Measurements from ENCODE around the gene ESR1.

The ESR1 gene

DNA sequence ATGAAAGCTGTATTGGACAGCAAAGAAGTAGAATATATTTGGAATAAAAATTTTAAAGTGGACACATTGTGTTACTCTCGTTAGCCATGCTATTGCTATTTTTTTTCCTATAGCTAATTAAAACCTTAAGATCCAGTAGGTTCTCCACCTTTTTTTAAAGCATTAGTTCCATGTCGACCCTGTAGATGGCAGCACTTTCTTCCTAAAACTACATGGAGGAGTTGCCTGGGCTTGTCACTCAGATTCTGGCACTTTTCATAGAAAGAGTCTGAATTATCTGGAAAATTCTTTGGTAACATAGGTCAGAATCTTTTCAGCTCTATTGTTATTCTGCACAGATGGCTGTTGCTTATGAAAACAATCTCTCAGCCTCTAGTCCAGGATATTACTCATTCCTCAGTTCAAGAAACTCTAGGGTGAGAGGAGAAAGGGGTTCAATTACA, 42.0 kb upstream of the ESR1 start:
- no peak overlapping the region for H3K4me2 ChIP-seq (ENCODE audit: low read length)

DNA sequence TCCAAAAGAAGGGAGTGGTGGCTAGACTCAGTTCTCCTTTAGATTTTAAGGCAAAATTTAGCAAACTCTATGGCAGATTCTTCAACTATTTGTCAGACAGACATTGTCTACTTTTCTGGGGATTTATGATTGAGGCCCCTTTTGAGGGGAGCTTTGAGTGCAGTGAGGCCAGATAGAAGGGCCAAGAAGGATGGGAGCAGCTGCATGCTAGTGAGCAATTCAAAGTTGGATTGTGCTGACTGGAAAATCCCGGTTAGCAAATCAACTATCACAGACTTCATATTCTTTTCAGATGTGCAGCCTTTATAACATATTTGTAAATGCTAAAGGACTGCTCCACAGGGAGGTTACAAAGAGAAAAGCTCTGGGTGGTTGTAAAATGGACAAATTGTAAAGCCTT, 35.0 kb upstream of the ESR1 start:
- Histone ChIP-seq H3K79me2 (ENCODE audit: control insufficient read depth, low read length) (no peaks in the 10 kb centered on the region), H3K9me3 (ENCODE audit: control insufficient read depth, insufficient read depth, low read length) (no peaks in the 10 kb centered on the region), H3K9me2 (replicated peaks; ENCODE audit: control insufficient read depth, low read length) (no peaks in the 10 kb centered on the region)

More for the DNA sequence above, 42.0 kb upstream of the ESR1 start:
- H4K20me1 ChIP-seq (ENCODE audit: control insufficient read depth, insufficient read depth, low read depth, low read length): no peaks in the 10 kb centered on the region
- no peaks in the 10 kb centered on the region for H3F3A ChIP-seq (ENCODE audit: control insufficient read depth, insufficient read depth)
- H3K27ac ChIP-seq (ENCODE audit: low read depth, low read length): no peak overlapping the region
- H3K27me3 ChIP-seq (ENCODE audit: control insufficient read depth, low read length): peaks cover 4% of the 10 kb centered on the region; the same call in 1 of the 2 replicates
- H3K4me3 ChIP-seq (ENCODE audit: low read length): no peak overlapping the region
- no peaks in the 10 kb centered on the region for H3K4me1 ChIP-seq (ENCODE audit: control insufficient read depth, low read length)
- no peaks in the 10 kb centered on the region for H3K9me2 ChIP-seq (replicated peaks; ENCODE audit: control insufficient read depth, low read length)
- H3K9me3 ChIP-seq (ENCODE audit: control insufficient read depth, insufficient read depth, low read length): no peaks in the 10 kb centered on the region
- H3K79me2 ChIP-seq (ENCODE audit: control insufficient read depth, low read length): no peaks in the 10 kb centered on the region
- TF ChIP-seq, protein P1, sequence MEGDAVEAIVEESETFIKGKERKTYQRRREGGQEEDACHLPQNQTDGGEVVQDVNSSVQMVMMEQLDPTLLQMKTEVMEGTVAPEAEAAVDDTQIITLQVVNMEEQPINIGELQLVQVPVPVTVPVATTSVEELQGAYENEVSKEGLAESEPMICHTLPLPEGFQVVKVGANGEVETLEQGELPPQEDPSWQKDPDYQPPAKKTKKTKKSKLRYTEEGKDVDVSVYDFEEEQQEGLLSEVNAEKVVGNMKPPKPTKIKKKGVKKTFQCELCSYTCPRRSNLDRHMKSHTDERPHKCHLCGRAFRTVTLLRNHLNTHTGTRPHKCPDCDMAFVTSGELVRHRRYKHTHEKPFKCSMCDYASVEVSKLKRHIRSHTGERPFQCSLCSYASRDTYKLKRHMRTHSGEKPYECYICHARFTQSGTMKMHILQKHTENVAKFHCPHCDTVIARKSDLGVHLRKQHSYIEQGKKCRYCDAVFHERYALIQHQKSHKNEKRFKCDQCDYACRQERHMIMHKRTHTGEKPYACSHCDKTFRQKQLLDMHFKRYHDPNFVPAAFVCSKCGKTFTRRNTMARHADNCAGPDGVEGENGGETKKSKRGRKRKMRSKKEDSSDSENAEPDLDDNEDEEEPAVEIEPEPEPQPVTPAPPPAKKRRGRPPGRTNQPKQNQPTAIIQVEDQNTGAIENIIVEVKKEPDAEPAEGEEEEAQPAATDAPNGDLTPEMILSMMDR (IDR thresholded peaks at IDR 0.05; ENCODE audit: low read depth, low read length, poor library complexity, severe bottlenecking): peak; percentile 68
- TF ChIP-seq EZH2phosphoT487 (IDR thresholded peaks at IDR 0.05; ENCODE audit: borderline replicate concordance, low read length): no peak
- H3K36me3 ChIP-seq (ENCODE audit: control insufficient read depth, low read length): no peaks in the 10 kb centered on the region

DNA sequence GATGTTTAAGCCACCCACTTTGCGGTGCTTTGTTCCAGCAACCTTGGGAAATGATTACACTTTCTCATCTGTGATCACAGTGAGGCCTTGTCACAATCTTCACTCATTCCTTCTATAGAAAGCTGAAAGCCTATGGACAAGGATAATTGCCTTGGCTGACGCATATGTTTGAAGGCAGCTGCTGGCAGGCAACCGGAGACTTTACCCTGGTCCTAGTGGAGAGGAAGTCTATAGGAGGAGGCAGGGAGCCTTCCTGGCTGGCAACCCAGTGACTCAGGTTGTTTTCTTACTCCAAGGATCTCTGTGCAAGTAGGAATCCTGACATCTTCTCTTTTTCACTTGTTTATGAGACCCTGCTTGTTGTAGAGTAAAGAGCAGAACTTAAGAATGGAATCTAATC, 34.1 kb upstream of the ESR1 start:
- no peaks in the 10 kb centered on the region for H3K36me3 ChIP-seq (ENCODE audit: control insufficient read depth, low read length)
- no peaks in the 10 kb centered on the region for H3K27me3 ChIP-seq (ENCODE audit: control insufficient read depth, low read length)
- H3K4me2 ChIP-seq (ENCODE audit: low read length): no peak overlapping the region
- H3K9me2 ChIP-seq (replicated peaks; ENCODE audit: control insufficient read depth, low read length): no peaks in the 10 kb centered on the region
- H3F3A ChIP-seq (ENCODE audit: control insufficient read depth, insufficient read depth): no peaks in the 10 kb centered on the region
- no peaks in the 10 kb centered on the region for H4K20me1 ChIP-seq (ENCODE audit: control insufficient read depth, insufficient read depth, low read depth, low read length)
- H3K4me1 ChIP-seq (ENCODE audit: control insufficient read depth, low read length): no peaks in the 10 kb centered on the region
- no peaks in the 10 kb centered on the region for H3K79me2 ChIP-seq (ENCODE audit: control insufficient read depth, low read length)
- H3K27ac ChIP-seq (ENCODE audit: low read depth, low read length): no peak overlapping the region
- no peak overlapping the region for H3K4me3 ChIP-seq (ENCODE audit: low read length)
- TF ChIP-seq, protein P1 (IDR thresholded peaks at IDR 0.05; ENCODE audit: low read depth, low read length, poor library complexity, severe bottlenecking): no peak
- TF ChIP-seq EZH2phosphoT487 (IDR thresholded peaks at IDR 0.05; ENCODE audit: borderline replicate concordance, low read length): no peak
- no peaks in the 10 kb centered on the region for H3K9me3 ChIP-seq (ENCODE audit: control insufficient read depth, insufficient read depth, low read length)

More for the DNA sequence above, 35.0 kb upstream of the ESR1 start:
- Histone ChIP-seq H3K4me2 (ENCODE audit: low read length) (no peak overlapping the region), H3K27me3 (ENCODE audit: control insufficient read depth, low read length) (peaks cover 4% of the 10 kb centered on the region; the same call in 1 of the 2 replicates), H3K27ac (ENCODE audit: low read depth, low read length) (no peak overlapping the region), H4K20me1 (ENCODE audit: control insufficient read depth, insufficient read depth, low read depth, low read length) (no peaks in the 10 kb centered on the region), H3K4me3 (ENCODE audit: low read length) (no peak overlapping the region), H3F3A (ENCODE audit: control insufficient read depth, insufficient read depth) (no peaks in the 10 kb centered on the region), H3K4me1 (ENCODE audit: control insufficient read depth, low read length) (no peaks in the 10 kb centered on the region), H3K36me3 (ENCODE audit: control insufficient read depth, low read length) (no peaks in the 10 kb centered on the region)
- TF ChIP-seq, protein P1 (IDR thresholded peaks at IDR 0.05; ENCODE audit: low read depth, low read length, poor library complexity, severe bottlenecking): no peak
- TF ChIP-seq EZH2phosphoT487 (IDR thresholded peaks at IDR 0.05; ENCODE audit: borderline replicate concordance, low read length): no peak

Data from DOHH2 (cell line).